Smooth muscle cell (in vitro differentiated cells): ENCODE data around the gene NUDT14. TPM values are rescaled to one million over a fixed set of nuclear protein-coding genes. Genes with fewer than 3 reads are reported as not detected.

Source experiments
- DNase-seq: peaks from one replicate; lab custom pipeline; 2025; ENCODE audit not compliant: unreplicated experiment; lab: John Stamatoyannopoulos, UW
- H2AFZ ChIP-seq: fragments of 200-600 bp; sonication (generic); 2 replicates; pipeline ENCODE4 v1.6.0; 2016; ENCODE audit warnings: antibody characterized with exemption, low read depth, mild to moderate bottlenecking
- H3F3A ChIP-seq: fragments of 200-600 bp; sonication (generic); 2 replicates; pipeline ENCODE4 v1.6.0; 2017; ENCODE audit warnings: antibody characterized with exemption, low read depth
- H3K27ac ChIP-seq: fragments of 200-600 bp; sonication (generic); 2 replicates; pipeline ENCODE4 v1.5.1; 2016; ENCODE audit warnings: low read depth, mild to moderate bottlenecking
- H3K27me3 ChIP-seq: fragments of 200-600 bp; sonication (generic); 2 replicates; pipeline ENCODE4 v1.6.1; 2016; ENCODE audit warnings: low read depth, mild to moderate bottlenecking
- H3K36me3 ChIP-seq: fragments of 200-600 bp; sonication (generic); 2 replicates; pipeline ENCODE4 v1.5.1; 2016; ENCODE audit warnings: low read depth
- H3K4me1 ChIP-seq: fragments of 200-600 bp; sonication (generic); 2 replicates; pipeline ENCODE4 v1.5.1; 2016; ENCODE audit warnings: low read depth
- H3K4me2 ChIP-seq: fragments of 200-600 bp; sonication (generic); 2 replicates; pipeline ENCODE4 v1.6.0; 2016; ENCODE audit warnings: mild to moderate bottlenecking
- H3K4me3 ChIP-seq: fragments of 200-600 bp; sonication (generic); 2 replicates; pipeline ENCODE4 v1.5.1; 2016; ENCODE audit warnings: mild to moderate bottlenecking
- H3K79me2 ChIP-seq: fragments of 200-600 bp; sonication (generic); 2 replicates; pipeline ENCODE4 v1.6.0; 2016; ENCODE audit warnings: low read depth, mild to moderate bottlenecking
- H3K9ac ChIP-seq: fragments of 200-600 bp; sonication (generic); 2 replicates; pipeline ENCODE4 v1.6.0; 2016; ENCODE audit warnings: low read depth
- H3K9me3 ChIP-seq: fragments of 200-600 bp; sonication (generic); replicated peaks from 2 replicates; pipeline ENCODE4 v1.5.1; 2016; ENCODE audit warnings: low read depth
- H4K20me1 ChIP-seq: fragments of 200-600 bp; sonication (generic); 2 replicates; pipeline ENCODE4 v1.6.0; 2016; ENCODE audit warnings: low read depth
- WGBS: methylation state at CpG from one replicate; pipeline ENCODE4 v1.1.7; 2016; ENCODE audit warnings: low lambda C conversion rate; 5-methylcytosine and 5-hydroxymethylcytosine counted together
- polyA plus RNA-seq: library from polyadenylated mRNA; unstranded; fragments of >200 nt; fragmentation: Nextera tagmentation; extraction: Ambion mirVana; gene quantifications from 2 replicates; pipeline ENCODE4 v1.2.1, GENCODE V29; 2016
- total RNA-seq: library from RNA; depleted of rRNA; stranded (reverse); fragments of >200 nt; gene quantifications from 2 replicates; pipeline ENCODE4 v1.2.3, GENCODE V29; 2014
- TF ChIP-seq, protein P1 (sequence below): fragments of 200-600 bp; sonication (generic); IDR thresholded peaks from 2 replicates; pipeline ENCODE4 v1.5.1; 2017; ENCODE audit warnings: borderline replicate concordance, mild to moderate bottlenecking, antibody characterized with exemption; ENCODE audit not compliant: insufficient read depth, poor library complexity, severe bottlenecking

Gene NUDT14
- total and polyA plus RNA-seq, 2 experiments from 2014 or later: 7.9 to 30.7 TPM

DNA sequence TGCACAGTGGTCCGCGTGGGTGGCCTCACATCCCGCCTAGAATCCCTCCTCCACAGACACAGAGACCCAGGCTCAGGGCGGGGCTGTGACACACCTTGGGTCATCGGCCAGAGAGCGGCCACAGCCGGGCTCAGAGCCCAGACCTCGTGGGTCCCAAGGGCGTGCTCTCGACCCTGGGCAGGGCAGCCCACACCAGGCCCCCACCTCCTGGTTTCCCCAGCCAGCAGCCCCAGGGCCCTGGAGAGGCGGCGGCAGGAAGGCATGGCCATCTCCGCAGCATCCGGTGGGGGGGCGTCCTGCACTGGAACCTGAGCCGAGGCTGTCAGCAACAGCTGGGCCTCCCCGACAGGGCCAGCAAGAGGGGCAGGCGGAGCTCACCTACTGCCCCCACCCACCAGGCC, 27.8 kb downstream of the NUDT14 start:
- TF ChIP-seq, protein P1, sequence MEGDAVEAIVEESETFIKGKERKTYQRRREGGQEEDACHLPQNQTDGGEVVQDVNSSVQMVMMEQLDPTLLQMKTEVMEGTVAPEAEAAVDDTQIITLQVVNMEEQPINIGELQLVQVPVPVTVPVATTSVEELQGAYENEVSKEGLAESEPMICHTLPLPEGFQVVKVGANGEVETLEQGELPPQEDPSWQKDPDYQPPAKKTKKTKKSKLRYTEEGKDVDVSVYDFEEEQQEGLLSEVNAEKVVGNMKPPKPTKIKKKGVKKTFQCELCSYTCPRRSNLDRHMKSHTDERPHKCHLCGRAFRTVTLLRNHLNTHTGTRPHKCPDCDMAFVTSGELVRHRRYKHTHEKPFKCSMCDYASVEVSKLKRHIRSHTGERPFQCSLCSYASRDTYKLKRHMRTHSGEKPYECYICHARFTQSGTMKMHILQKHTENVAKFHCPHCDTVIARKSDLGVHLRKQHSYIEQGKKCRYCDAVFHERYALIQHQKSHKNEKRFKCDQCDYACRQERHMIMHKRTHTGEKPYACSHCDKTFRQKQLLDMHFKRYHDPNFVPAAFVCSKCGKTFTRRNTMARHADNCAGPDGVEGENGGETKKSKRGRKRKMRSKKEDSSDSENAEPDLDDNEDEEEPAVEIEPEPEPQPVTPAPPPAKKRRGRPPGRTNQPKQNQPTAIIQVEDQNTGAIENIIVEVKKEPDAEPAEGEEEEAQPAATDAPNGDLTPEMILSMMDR: no peak
- no peak overlapping the region for H3K4me2 ChIP-seq
- no peak overlapping the region for H3K9ac ChIP-seq
- no peaks in the 10 kb centered on the region for H3K27me3 ChIP-seq
- no peak for DNase-seq
- no peaks in the 10 kb centered on the region for H3F3A ChIP-seq
- no peaks in the 10 kb centered on the region for H3K4me1 ChIP-seq
- H4K20me1 ChIP-seq: peaks cover 14% of the 10 kb centered on the region
- H3K36me3 ChIP-seq: no peaks in the 10 kb centered on the region
- WGBS: 93% methylated on average over 14 of the region's 18 CpGs
- no peak overlapping the region for H2AFZ ChIP-seq
- H3K27ac ChIP-seq: no peak overlapping the region
- no peak overlapping the region for H3K4me3 ChIP-seq
- H3K9me3 ChIP-seq: no peaks in the 10 kb centered on the region
- no peaks in the 10 kb centered on the region for H3K79me2 ChIP-seq

DNA sequence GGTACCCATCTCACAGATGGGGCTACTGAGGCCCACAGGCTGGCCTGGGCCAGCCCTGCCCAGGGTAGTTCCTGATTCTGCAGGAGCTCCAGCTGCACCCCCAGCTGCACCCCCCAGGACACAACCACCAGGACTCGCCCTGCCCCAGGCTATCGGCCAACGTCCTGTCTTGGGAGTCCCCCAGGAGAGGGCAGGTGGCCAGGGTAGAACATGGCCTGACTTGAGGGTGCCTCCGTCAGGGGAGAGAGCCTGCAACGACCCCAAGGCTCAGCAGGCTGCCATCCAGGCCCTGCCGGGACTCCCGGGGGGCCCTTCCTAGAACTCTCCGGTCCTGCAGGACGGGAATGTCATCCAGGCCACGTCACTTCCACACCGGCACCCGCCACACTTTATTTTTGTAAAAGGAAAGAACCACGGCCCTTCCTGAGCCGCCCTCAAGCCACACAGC, 28.3 kb downstream of the NUDT14 start:
- DNase-seq: no peak

DNA sequence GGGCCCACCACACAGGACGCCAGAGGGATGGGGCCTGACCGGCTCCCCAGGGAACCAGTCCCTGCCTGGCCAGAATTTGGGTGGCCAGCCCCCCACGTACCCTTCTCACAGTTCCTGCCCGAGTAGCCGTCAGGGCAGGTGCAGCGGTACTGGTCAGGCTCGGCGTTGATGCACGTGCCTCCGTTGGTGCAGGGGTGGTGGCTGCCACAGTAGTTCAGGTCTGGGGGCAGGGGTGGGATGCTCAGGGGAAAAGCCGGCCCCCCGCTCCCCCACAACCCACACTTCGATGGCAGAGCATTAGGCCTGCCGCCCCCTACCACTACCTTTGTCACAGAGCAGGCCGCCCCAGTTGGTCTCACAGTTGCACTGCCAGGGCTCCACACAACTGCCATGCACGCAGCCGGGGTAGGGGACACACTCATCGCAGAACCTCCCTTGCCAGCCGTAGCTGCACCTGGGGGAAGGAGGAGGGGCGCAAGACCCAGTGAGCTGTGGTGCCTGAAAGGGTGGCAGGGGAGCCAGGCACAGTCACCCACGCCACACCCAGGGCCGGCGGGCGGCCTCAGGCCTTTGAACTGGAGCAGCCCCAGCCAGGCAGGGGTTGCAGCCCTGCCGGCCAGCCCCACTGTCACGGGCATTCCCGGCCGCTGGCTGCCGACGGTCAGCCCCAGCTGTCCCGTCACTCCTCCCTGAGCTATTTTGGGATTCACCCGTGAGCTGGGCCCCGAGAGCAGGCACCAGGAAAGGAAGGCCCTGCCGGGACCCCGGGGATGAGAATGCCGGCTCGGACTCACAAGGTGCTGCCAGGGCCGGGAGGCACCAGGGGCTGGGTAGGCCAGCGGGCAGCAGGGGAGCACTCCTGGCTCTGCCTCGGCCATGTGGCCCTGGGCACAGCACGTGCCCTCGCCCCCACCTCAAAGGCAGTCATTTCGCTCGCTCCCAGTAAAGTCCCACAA, 29.0 kb downstream of the NUDT14 start:
- no peaks in the 10 kb centered on the region for H3K79me2 ChIP-seq
- no peak overlapping the region for H3K27ac ChIP-seq
- no peak overlapping the region for H3K4me3 ChIP-seq
- no peak overlapping the region for H3K4me2 ChIP-seq
- TF ChIP-seq, protein P1: no peak
- H3K4me1 ChIP-seq: no peaks in the 10 kb centered on the region
- no peaks in the 10 kb centered on the region for H3F3A ChIP-seq
- no peak overlapping the region for H2AFZ ChIP-seq
- H3K9me3 ChIP-seq: no peaks in the 10 kb centered on the region
- no peaks in the 10 kb centered on the region for H3K36me3 ChIP-seq
- no peak for DNase-seq
- no peaks in the 10 kb centered on the region for H3K27me3 ChIP-seq
- H3K9ac ChIP-seq: no peak overlapping the region
- H4K20me1 ChIP-seq: peaks cover 2% of the 10 kb centered on the region
- 95% methylated on average over 42 of the region's 44 CpGs for WGBS

More for the DNA sequence above, 28.3 kb downstream of the NUDT14 start:
- Histone ChIP-seq H3K4me3 (no peak overlapping the region), H3K9me3 (no peaks in the 10 kb centered on the region), H3K4me1 (no peaks in the 10 kb centered on the region), H3K9ac (no peak overlapping the region), H3K79me2 (no peaks in the 10 kb centered on the region), H3F3A (no peaks in the 10 kb centered on the region), H4K20me1 (peaks cover 9% of the 10 kb centered on the region), H2AFZ (no peak overlapping the region), H3K4me2 (no peak overlapping the region), H3K27ac (no peak overlapping the region), H3K27me3 (no peaks in the 10 kb centered on the region), H3K36me3 (no peaks in the 10 kb centered on the region)
- TF ChIP-seq, protein P1: no peak
- 94% methylated on average over 14 of the region's 14 CpGs for WGBS
